ENCODE data around the gene PSEN1. TPM values are rescaled to one million over a fixed set of nuclear protein-coding genes. Genes with fewer than 3 reads are reported as not detected.

Gene PSEN1
- total and polyA plus RNA-seq, 2 donors (not counting 3 experiments of a cell fraction or from before 2014, with no cell fraction given) = 16.5 to 36.8 TPM

GRCh38 chr14:73267474-73267873, 131.2 kb downstream of the PSEN1 start:
- no peaks in the 10 kb centered on the region for H3K9me1 ChIP-seq (replicated peaks; ENCODE audit: control insufficient read depth, extremely low read depth, insufficient read depth, low read length)
- no peaks in the 10 kb centered on the region for H3K27me3 ChIP-seq (ENCODE audit: control insufficient read depth in 2 of 2, insufficient read depth in 2 of 2, low read length in 2 of 2)
- peaks cover 1 to 2% of the 10 kb centered on the region in 2 experiments for H3K36me3 ChIP-seq (ENCODE audit: control insufficient read depth in 2 of 2, extremely low read depth in 1 of 2, insufficient read depth in 2 of 2, low read length in 2 of 2)
- dilution Hi-C loops (cut with MboI; ENCODE audit: extremely low pct_ligation_motif_present, low sequenced_read_pairs) (no loop called here), intact Hi-C loops (cut with micrococcal nuclease) (no loop called here)
- no peak overlapping the region for H3K9ac ChIP-seq (replicated peaks; ENCODE audit: extremely low read depth, insufficient read depth, low read length)
- H4K20me1 ChIP-seq (replicated peaks; ENCODE audit: control insufficient read depth, extremely low read depth, insufficient read depth, low read length) = no peaks in the 10 kb centered on the region
- CTCF ChIA-PET = interaction anchor here (1.1 to 2.4 kb wide), 3 partner anchors 8 to 204 kb away, joined by 3 to 19 read pairs (median 3); no protein-coding TSS in a partner anchor
- TF ChIP-seq, protein P1, sequence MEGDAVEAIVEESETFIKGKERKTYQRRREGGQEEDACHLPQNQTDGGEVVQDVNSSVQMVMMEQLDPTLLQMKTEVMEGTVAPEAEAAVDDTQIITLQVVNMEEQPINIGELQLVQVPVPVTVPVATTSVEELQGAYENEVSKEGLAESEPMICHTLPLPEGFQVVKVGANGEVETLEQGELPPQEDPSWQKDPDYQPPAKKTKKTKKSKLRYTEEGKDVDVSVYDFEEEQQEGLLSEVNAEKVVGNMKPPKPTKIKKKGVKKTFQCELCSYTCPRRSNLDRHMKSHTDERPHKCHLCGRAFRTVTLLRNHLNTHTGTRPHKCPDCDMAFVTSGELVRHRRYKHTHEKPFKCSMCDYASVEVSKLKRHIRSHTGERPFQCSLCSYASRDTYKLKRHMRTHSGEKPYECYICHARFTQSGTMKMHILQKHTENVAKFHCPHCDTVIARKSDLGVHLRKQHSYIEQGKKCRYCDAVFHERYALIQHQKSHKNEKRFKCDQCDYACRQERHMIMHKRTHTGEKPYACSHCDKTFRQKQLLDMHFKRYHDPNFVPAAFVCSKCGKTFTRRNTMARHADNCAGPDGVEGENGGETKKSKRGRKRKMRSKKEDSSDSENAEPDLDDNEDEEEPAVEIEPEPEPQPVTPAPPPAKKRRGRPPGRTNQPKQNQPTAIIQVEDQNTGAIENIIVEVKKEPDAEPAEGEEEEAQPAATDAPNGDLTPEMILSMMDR (IDR thresholded peaks at IDR 0.05; ENCODE audit: extremely low read depth in 1 of 2, insufficient read depth in 1 of 2, low read depth in 1 of 2, low read length in 2 of 2) = no peak
- TF ChIP-seq FOS (IDR thresholded peaks at IDR 0.05; ENCODE audit: borderline replicate concordance, insufficient read depth, low read length) (no peak), MYC (IDR thresholded peaks at IDR 0.05; ENCODE audit: low read depth, low read length) (no peak), POLR2AphosphoS5 (IDR thresholded peaks at IDR 0.05; ENCODE audit: insufficient read depth, low read depth, low read length) (peak; percentile 24)
- no peak overlapping the region for H2AFZ ChIP-seq (ENCODE audit: low read depth, low read length)
- FAIRE-seq (no peak), DNase-seq (ENCODE audit: low read depth, low spot score) (no peak)
- no peak overlapping the region for H3K27ac ChIP-seq (ENCODE audit: insufficient read depth, low read depth, low read length)
- peaks cover 15% of the 10 kb centered on the region for H3K4me1 ChIP-seq (ENCODE audit: control insufficient read depth, extremely low read depth, insufficient read depth, low read length)
- no peak overlapping the region for H3K4me2 ChIP-seq (ENCODE audit: insufficient read depth, low read length)
- POLR2A ChIA-PET = no interaction called here
- no TSS peak for BruUV-seq (replicated peaks)
- H3K79me2 ChIP-seq (ENCODE audit: control insufficient read depth, insufficient read depth, low read length) = no peaks in the 10 kb centered on the region
- H3K4me3 ChIP-seq (replicated peaks in 1 of 3; ENCODE audit: insufficient read depth in 1 of 3, low read depth in 1 of 3, low read length in 3 of 3) = no peak overlapping the region
- H3K9me3 ChIP-seq (replicated peaks; ENCODE audit: control insufficient read depth, insufficient read depth, low read length) = no peaks in the 10 kb centered on the region

All from endothelial cell of umbilical vein (primary cell).